HEK293 (cell line): Measurements from ENCODE around the gene MATR3.

ENCODE experiments used
- BCL11A ChIP-seq: fragments of 450-650 bp; formaldehyde crosslinking; IDR thresholded peaks from 2 replicates; pipeline ENCODE4 v1.5.1; 2016; ENCODE audit warnings: low read depth, missing biosample characterization, missing genetic modification characterization
- KLF17 ChIP-seq: fragments of 450-650 bp; formaldehyde crosslinking; IDR thresholded peaks from 2 replicates; pipeline ENCODE4 v1.5.1; 2016; ENCODE audit warnings: missing biosample characterization, missing genetic modification characterization
- OVOL3 ChIP-seq: fragments of 450-650 bp; formaldehyde crosslinking; IDR thresholded peaks from 2 replicates; pipeline ENCODE4 v1.5.1; 2016; ENCODE audit warnings: missing biosample characterization, missing genetic modification characterization
- PRDM1 ChIP-seq: fragments of 450-650 bp; formaldehyde crosslinking; IDR thresholded peaks from 2 replicates; pipeline ENCODE4; 2016; ENCODE audit warnings: missing biosample characterization, missing genetic modification characterization
- PRDM10 ChIP-seq: fragments of 450-650 bp; formaldehyde crosslinking; IDR thresholded peaks from 2 replicates; pipeline ENCODE4 v1.5.1; 2016; ENCODE audit warnings: missing biosample characterization, missing genetic modification characterization
- SETDB1 ChIP-seq: IDR thresholded peaks from one replicate; pipeline ENCODE4 v1.6.1; 2017; ENCODE audit warnings: mild to moderate bottlenecking, low read length, moderate library complexity, mixed read lengths; ENCODE audit not compliant: insufficient read length
- TSHZ1 ChIP-seq: fragments of 450-650 bp; formaldehyde crosslinking; IDR thresholded peaks from 2 replicates; pipeline ENCODE4 v1.5.1; 2016; ENCODE audit warnings: missing biosample characterization, missing genetic modification characterization, borderline replicate concordance
- WT1 ChIP-seq: fragments of 450-650 bp; formaldehyde crosslinking; IDR thresholded peaks from 2 replicates; pipeline ENCODE4 v1.5.1; 2016; ENCODE audit warnings: missing biosample characterization, missing genetic modification characterization
- ZBTB1 ChIP-seq: fragments of 450-650 bp; formaldehyde crosslinking; IDR thresholded peaks from 2 replicates; pipeline ENCODE4 v1.5.1; 2016; ENCODE audit warnings: missing biosample characterization, missing genetic modification characterization
- ZBTB44 ChIP-seq: fragments of 450-650 bp; IDR thresholded peaks from 2 replicates; pipeline ENCODE4 v1.5.1; 2018; ENCODE audit warnings: missing biosample characterization, mild to moderate bottlenecking, missing genetic modification characterization
- ZBTB7A ChIP-seq: fragments of 450-650 bp; formaldehyde crosslinking; IDR thresholded peaks from 2 replicates; pipeline ENCODE4 v1.5.1; 2016; ENCODE audit warnings: low read depth, missing biosample characterization, missing genetic modification characterization
- ZFP69B ChIP-seq: fragments of 450-650 bp; formaldehyde crosslinking; IDR thresholded peaks from 2 replicates; pipeline ENCODE4 v1.5.1; 2016; ENCODE audit warnings: missing biosample characterization, missing genetic modification characterization
- ZNF157 ChIP-seq: fragments of 450-650 bp; formaldehyde crosslinking; IDR thresholded peaks from 2 replicates; pipeline ENCODE4 v1.5.1; 2016; ENCODE audit warnings: missing biosample characterization, missing genetic modification characterization
- ZNF211 ChIP-seq: fragments of 450-650 bp; formaldehyde crosslinking; IDR thresholded peaks from 2 replicates; pipeline ENCODE4 v1.5.1; 2016; ENCODE audit warnings: low read depth, missing biosample characterization, missing genetic modification characterization
- ZNF239 ChIP-seq: fragments of 450-650 bp; formaldehyde crosslinking; IDR thresholded peaks from 2 replicates; pipeline ENCODE4 v1.5.1; 2016; ENCODE audit warnings: missing biosample characterization, missing genetic modification characterization
- ZNF24 ChIP-seq: fragments of 450-650 bp; formaldehyde crosslinking; IDR thresholded peaks from 2 replicates; pipeline ENCODE4 v1.5.1; 2016; ENCODE audit warnings: missing biosample characterization, missing genetic modification characterization
- ZNF341 ChIP-seq: fragments of 450-650 bp; formaldehyde crosslinking; IDR thresholded peaks from 2 replicates; pipeline ENCODE4; 2016; ENCODE audit warnings: low read depth, missing biosample characterization, missing genetic modification characterization
- ZNF366 ChIP-seq: fragments of 450-650 bp; formaldehyde crosslinking; conservative IDR thresholded peaks from 2 replicates; pipeline ENCODE4 v1.5.1; 2016; ENCODE audit warnings: missing biosample characterization, missing genetic modification characterization
- ZNF518A ChIP-seq: fragments of 450-650 bp; formaldehyde crosslinking; conservative IDR thresholded peaks from 2 replicates; pipeline ENCODE4 v1.5.1; 2016; ENCODE audit warnings: low read depth, missing biosample characterization, missing genetic modification characterization
- ZNF558 ChIP-seq: fragments of 450-650 bp; formaldehyde crosslinking; IDR thresholded peaks from 2 replicates; pipeline ENCODE4 v1.5.1; 2016; ENCODE audit warnings: missing biosample characterization, missing genetic modification characterization
- ZNF561 ChIP-seq: fragments of 450-650 bp; IDR thresholded peaks from 2 replicates; pipeline ENCODE4 v1.5.1; 2018; ENCODE audit warnings: missing biosample characterization, missing genetic modification characterization, borderline replicate concordance
- ZNF791 ChIP-seq: fragments of 450-650 bp; formaldehyde crosslinking; IDR thresholded peaks from 2 replicates; pipeline ENCODE4 v1.5.1; 2016; ENCODE audit warnings: missing biosample characterization, missing genetic modification characterization
- ZNF837 ChIP-seq: fragments of 450-650 bp; formaldehyde crosslinking; IDR thresholded peaks from 2 replicates; pipeline ENCODE4 v1.5.1; 2016; ENCODE audit warnings: missing biosample characterization, missing genetic modification characterization
- ZSCAN23 ChIP-seq: fragments of 450-650 bp; formaldehyde crosslinking; IDR thresholded peaks from 2 replicates; pipeline ENCODE4 v1.5.1; 2016; ENCODE audit warnings: missing biosample characterization, missing genetic modification characterization

The MATR3 gene

GRCh38 chr5:139312075-139312474, 18.5 kb downstream of the MATR3 start (continued):
- no peak; the same call in 1 of the 2 replicates for TF ChIP-seq ZNF24
- no peak for TF ChIP-seq ZSCAN23 (tag by site-specific recombination)
- TF ChIP-seq PRDM10: 0 out of 2 replicates have a peak, but pooled peaks have one; percentile 68
- 0 out of 2 replicates have a peak, but pooled peaks have one; percentile 34 for TF ChIP-seq ZFP69B (tag by site-specific recombination)
- TF ChIP-seq PRDM1 (tag by site-specific recombination): no peak
- no peak for TF ChIP-seq ZBTB44 (tag by site-specific recombination)
- no peak for TF ChIP-seq OVOL3 (tag by site-specific recombination)
- TF ChIP-seq ZBTB7A (tag by site-specific recombination): no peak
- TF ChIP-seq TSHZ1 (tag by site-specific recombination): no peak; the same call in 1 of the 2 replicates
- no peak; the same call in 1 of the 2 replicates for TF ChIP-seq WT1 (tag by site-specific recombination)
- no peak for TF ChIP-seq BCL11A
- no peak for TF ChIP-seq ZNF157 (tag by site-specific recombination)
- TF ChIP-seq KLF17 (tag by site-specific recombination): peak; percentile 65
- TF ChIP-seq ZNF837 (tag by site-specific recombination): no peak
- no peak for TF ChIP-seq ZNF211 (tag by site-specific recombination)
- 0 out of 2 replicates have a peak, but pooled peaks have one; percentile 19 for TF ChIP-seq ZNF341 (tag by site-specific recombination)
- TF ChIP-seq ZBTB1: peak; percentile 92; the same call in 1 of the 2 replicates
- peak; percentile 65; the same call in 1 of the 2 replicates for TF ChIP-seq ZNF561 (tag by site-specific recombination)
- TF ChIP-seq ZNF518A (tag by site-specific recombination): no peak
- peak; percentile 26; the same call in 1 of the 2 replicates for TF ChIP-seq ZNF558
- TF ChIP-seq ZNF239 (tag by site-specific recombination): no peak
- TF ChIP-seq SETDB1: no peak
- TF ChIP-seq ZNF791: no peak
- 0 out of 2 replicates have a peak, but pooled peaks have one; percentile 10 for TF ChIP-seq ZNF366 (tag by site-specific recombination)
